OCI-LY1 (cell line): Measurements from ENCODE around the gene CYGB.

Experiments
- H2AFZ ChIP-seq: fragments of 200-600 bp; sonication (generic), shearing (Covaris generic); 2 replicates; pipeline ENCODE4 v1.6.0; 2014; ENCODE audit warnings: antibody characterized with exemption, mild to moderate bottlenecking, low read length
- H3F3A ChIP-seq: fragments of 200-600 bp; sonication (generic), shearing (Covaris generic); 2 replicates; pipeline ENCODE4 v1.6.0; 2014; ENCODE audit warnings: mild to moderate bottlenecking, antibody characterized with exemption, low read length, moderate library complexity; ENCODE audit not compliant: insufficient read depth
- H3K27ac ChIP-seq: fragments of 200-600 bp; sonication (generic); 2 replicates; pipeline ENCODE4 v1.5.1; 2014; ENCODE audit warnings: low read length, mixed run types, mild to moderate bottlenecking, low read depth; ENCODE audit not compliant: poor library complexity, severe bottlenecking
- H3K27me3 ChIP-seq: fragments of 200-600 bp; sonication (generic); 2 replicates; pipeline ENCODE4 v1.6.0; 2014; ENCODE audit warnings: antibody characterized with exemption, mild to moderate bottlenecking, low read length, moderate library complexity; ENCODE audit not compliant: insufficient read depth
- H3K36me3 ChIP-seq: fragments of 200-600 bp; sonication (generic); 2 replicates; pipeline ENCODE4 v1.6.1; 2014; ENCODE audit warnings: mild to moderate bottlenecking, antibody characterized with exemption, low read length, moderate library complexity, mixed read lengths; ENCODE audit not compliant: insufficient read depth
- H3K4me1 ChIP-seq: fragments of 200-600 bp; sonication (generic); 2 replicates; pipeline ENCODE4 v1.5.1; 2014; ENCODE audit warnings: mild to moderate bottlenecking, low read length, moderate library complexity; ENCODE audit not compliant: insufficient read depth, severe bottlenecking
- H3K4me2 ChIP-seq: fragments of 200-600 bp; sonication (generic), shearing (Covaris generic); 2 replicates; pipeline ENCODE4 v1.6.1; 2014; ENCODE audit warnings: low read length
- H3K4me3 ChIP-seq: fragments of 200-600 bp; sonication (generic); 2 replicates; pipeline ENCODE4 v1.5.1; 2014; ENCODE audit warnings: low read length, low read depth, mild to moderate bottlenecking, mixed read lengths; ENCODE audit not compliant: poor library complexity, severe bottlenecking
- H3K79me2 ChIP-seq: fragments of 200-600 bp; shearing (Covaris generic); 2 replicates; pipeline ENCODE4 v1.6.1; 2016; ENCODE audit warnings: mixed run types, low read length, mixed read lengths; ENCODE audit not compliant: insufficient read depth
- H3K9ac ChIP-seq: fragments of 200-600 bp; sonication (generic), shearing (Covaris generic); 2 replicates; pipeline ENCODE4 v1.6.1; 2014; ENCODE audit warnings: mild to moderate bottlenecking, low read length, mixed read lengths
- H3K9me2 ChIP-seq: fragments of 200-600 bp; sonication (generic), shearing (Covaris generic); 2 replicates; pipeline ENCODE4 v1.6.1; 2014; ENCODE audit warnings: low read depth, mild to moderate bottlenecking, low read length, mixed read lengths
- H3K9me3 ChIP-seq: fragments of 200-600 bp; shearing (Covaris generic); 2 replicates; pipeline ENCODE4 v1.6.1; 2014; ENCODE audit warnings: low read length, mixed read lengths
- H4K20me1 ChIP-seq: fragments of 200-600 bp; sonication (generic), shearing (Covaris generic); 2 replicates; pipeline ENCODE4 v1.6.0; 2016; ENCODE audit warnings: mild to moderate bottlenecking, low read length; ENCODE audit not compliant: insufficient read depth
- CTCF ChIP-seq: fragments of 200-600 bp; sonication (generic), shearing (Covaris generic); IDR thresholded peaks from 2 replicates; pipeline ENCODE4 v1.5.1; 2017; ENCODE audit warnings: mild to moderate bottlenecking, antibody characterized with exemption, low read length, moderate library complexity, mixed read lengths
- EZH2 ChIP-seq: fragments of 200-600 bp; sonication (generic), shearing (Covaris generic); IDR thresholded peaks from 2 replicates; pipeline ENCODE4 v1.8.0; 2017; ENCODE audit warnings: borderline replicate concordance, mixed run types, mild to moderate bottlenecking, antibody characterized with exemption, low read length, moderate library complexity, mixed read lengths

CYGB gene

GRCh38 chr17:76585033-76585648 lies 47.6 kb upstream of the CYGB start:
- TF ChIP-seq EZH2 = no peak
- no peak for TF ChIP-seq CTCF
- Histone ChIP-seq H3K79me2 (no peaks in the 10 kb centered on the region), H4K20me1 (no peaks in the 10 kb centered on the region), H3K9me2 (no peaks in the 10 kb centered on the region), H3K9me3 (no peaks in the 10 kb centered on the region), H3F3A (no peaks in the 10 kb centered on the region), H3K4me1 (no peaks in the 10 kb centered on the region), H3K27ac (no peak overlapping the region), H2AFZ (no peak overlapping the region), H3K4me3 (no peak overlapping the region), H3K36me3 (no peaks in the 10 kb centered on the region; the same call in 1 of the 2 replicates), H3K4me2 (no peak overlapping the region), H3K9ac (no peak overlapping the region), H3K27me3 (no peaks in the 10 kb centered on the region; the same call in 1 of the 2 replicates)

GRCh38 chr17:76584427-76585032 lies 47.0 kb upstream of the CYGB start:
- H3K27me3 ChIP-seq = peaks cover 3% of the 10 kb centered on the region; the same call in 1 of the 2 replicates
- no peaks in the 10 kb centered on the region for H4K20me1 ChIP-seq
- no peaks in the 10 kb centered on the region for H3F3A ChIP-seq
- H3K4me3 ChIP-seq = no peak overlapping the region
- H3K79me2 ChIP-seq = no peaks in the 10 kb centered on the region
- H3K9me3 ChIP-seq = no peaks in the 10 kb centered on the region
- H3K9ac ChIP-seq = no peak overlapping the region
- H3K9me2 ChIP-seq = no peaks in the 10 kb centered on the region
- no peak overlapping the region for H3K27ac ChIP-seq
- no peaks in the 10 kb centered on the region for H3K4me1 ChIP-seq
- H2AFZ ChIP-seq = no peak overlapping the region
- TF ChIP-seq CTCF = no peak
- no peak for TF ChIP-seq EZH2
- no peaks in the 10 kb centered on the region; the same call in 1 of the 2 replicates for H3K36me3 ChIP-seq
- no peak overlapping the region for H3K4me2 ChIP-seq

GRCh38 chr17:76582660-76583059 lies 45.2 kb upstream of the CYGB start:
- H4K20me1 ChIP-seq = no peaks in the 10 kb centered on the region
- TF ChIP-seq CTCF (no peak), EZH2 (no peak)
- no peaks in the 10 kb centered on the region for H3F3A ChIP-seq
- no peak overlapping the region for H3K9ac ChIP-seq
- H3K9me2 ChIP-seq = no peaks in the 10 kb centered on the region
- no peaks in the 10 kb centered on the region for H3K4me1 ChIP-seq
- no peaks in the 10 kb centered on the region for H3K9me3 ChIP-seq
- no peak overlapping the region for H2AFZ ChIP-seq
- H3K27ac ChIP-seq = no peak overlapping the region
- H3K36me3 ChIP-seq = no peaks in the 10 kb centered on the region; the same call in 1 of the 2 replicates
- H3K79me2 ChIP-seq = no peaks in the 10 kb centered on the region
- H3K27me3 ChIP-seq = peaks cover 6% of the 10 kb centered on the region; the same call in 1 of the 2 replicates
- H3K4me3 ChIP-seq = no peak overlapping the region
- no peak overlapping the region for H3K4me2 ChIP-seq
